Thyroid gland (tissue), 4 donors: Measurements from ENCODE around the gene WDR44.

Experiments used
- CTCF ChIP-seq, 6 experiments: fragments of 200-600 bp in 3 of 6; fragments of 450-650 bp in 3 of 6; sonication (generic) in 3 of 6; IDR thresholded peaks; one replicate each; pipeline ENCODE4 v1.5.1; 2016 to 2019; ENCODE audit warnings: antibody characterized with exemption in 6 of 6, mild to moderate bottlenecking in 2 of 6, inconsistent platforms in 1 of 6, moderate library complexity in 1 of 6
- POLR2A ChIP-seq, 2 donors: fragments of 450-650 bp; IDR thresholded peaks; one replicate each; pipeline ENCODE4 v1.6.1; 2017; ENCODE audit warnings: antibody characterized with exemption in 2 of 2, mild to moderate bottlenecking in 2 of 2, moderate library complexity in 1 of 2

- no peak for TF ChIP-seq POLR2A (IDR thresholded peaks at IDR 0.05)
- no peak for TF ChIP-seq CTCF (IDR thresholded peaks at IDR 0.05)
Measured at GRCh38 chrX:118392716-118393115, 46.8 kb downstream of the WDR44 start.
